ENCODE results near the gene WSCD1.

The WSCD1 gene

DNA sequence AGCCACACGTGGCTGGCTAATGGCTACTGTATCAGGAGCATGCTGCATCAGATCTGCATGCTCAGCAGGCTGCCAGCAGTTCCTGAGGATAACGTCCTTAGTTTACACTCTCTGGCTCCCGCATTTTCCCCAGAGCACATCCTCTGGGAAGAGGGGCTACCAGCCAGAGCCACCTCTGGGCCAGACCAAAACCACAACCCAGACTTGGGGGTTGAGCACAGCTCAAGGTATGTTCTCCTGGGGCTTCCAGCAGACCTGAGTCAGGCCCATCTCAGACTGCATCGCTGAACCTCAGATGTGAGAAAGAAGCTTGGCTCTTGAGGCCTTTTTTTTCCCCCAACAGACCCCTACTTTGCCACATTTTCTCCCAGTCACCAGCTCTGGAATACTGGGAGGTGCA lies 23.7 kb upstream of the WSCD1 start:
- Mint-ChIP-seq H3K4me3 (no peak overlapping the region), H3K36me3 (ENCODE audit: low read depth) (no peaks in the 10 kb centered on the region), H3K9me3 (no peaks in the 10 kb centered on the region), H3K4me1 (ENCODE audit: low read depth) (no peaks in the 10 kb centered on the region), H3K27me3 (peaks cover 2% of the 10 kb centered on the region), H3K27ac (no peak overlapping the region)
- intact Hi-C loops (cut with micrococcal nuclease) = no loop called here

DNA sequence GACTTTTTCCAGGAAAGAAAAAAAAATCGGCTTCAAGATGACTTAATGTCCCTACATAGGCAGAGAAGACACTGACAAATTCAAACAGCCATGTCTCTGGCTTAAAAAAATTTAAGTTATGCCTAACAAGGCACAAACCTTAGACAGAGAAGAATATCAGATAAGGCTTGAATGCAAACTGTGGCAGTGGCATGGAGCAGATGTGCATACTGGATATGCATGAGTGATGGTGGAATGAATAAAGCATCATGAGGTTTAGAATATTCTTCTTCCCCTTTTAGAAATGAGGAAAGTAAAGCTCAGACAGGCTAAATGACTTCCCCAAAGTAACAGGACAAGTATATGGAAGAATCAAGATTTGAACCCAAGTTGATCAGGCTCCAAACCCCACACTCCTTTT lies 23.2 kb upstream of the WSCD1 start:
- Mint-ChIP-seq H3K27ac (no peak overlapping the region), H3K36me3 (ENCODE audit: low read depth) (no peaks in the 10 kb centered on the region), H3K4me3 (no peak overlapping the region), H3K4me1 (ENCODE audit: low read depth) (no peaks in the 10 kb centered on the region), H3K27me3 (peaks cover 2% of the 10 kb centered on the region), H3K9me3 (no peaks in the 10 kb centered on the region)
- intact Hi-C loops (cut with micrococcal nuclease) = no loop called here

DNA sequence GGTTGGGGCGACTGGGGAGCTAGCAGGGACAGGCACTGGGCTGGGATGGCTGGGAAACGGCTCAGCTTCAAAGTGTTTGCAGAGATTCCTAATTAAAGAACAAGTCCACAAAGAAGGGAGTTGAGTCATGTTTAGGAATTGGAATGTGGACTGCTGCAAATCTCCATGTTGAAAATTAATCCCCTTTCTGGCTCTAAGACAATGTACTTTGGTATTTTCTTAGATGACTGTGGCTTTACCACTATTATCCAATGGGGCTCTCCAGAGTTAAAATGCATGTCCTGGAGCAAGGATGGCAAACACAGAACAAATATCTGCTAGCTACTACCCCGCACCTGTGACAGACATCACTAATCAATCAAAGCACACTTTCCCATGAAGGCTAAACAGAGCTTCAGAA lies 22.2 kb upstream of the WSCD1 start:
- Mint-ChIP-seq H3K36me3 (ENCODE audit: low read depth) (no peaks in the 10 kb centered on the region), H3K9me3 (no peaks in the 10 kb centered on the region), H3K27me3 (peaks cover 5% of the 10 kb centered on the region), H3K27ac (no peak overlapping the region), H3K4me1 (ENCODE audit: low read depth) (no peaks in the 10 kb centered on the region), H3K4me3 (no peak overlapping the region)
- intact Hi-C loops (cut with micrococcal nuclease) = no loop called here

GRCh38 chr17:6048486-6048885 lies 21.7 kb upstream of the WSCD1 start:
- no peaks in the 10 kb centered on the region for H3K4me1 Mint-ChIP-seq (ENCODE audit: low read depth)
- H3K4me3 Mint-ChIP-seq = no peak overlapping the region
- peaks cover 5% of the 10 kb centered on the region for H3K27me3 Mint-ChIP-seq
- H3K36me3 Mint-ChIP-seq (ENCODE audit: low read depth) = no peaks in the 10 kb centered on the region
- intact Hi-C loops (cut with micrococcal nuclease) = no loop called here
- no peak overlapping the region for H3K27ac Mint-ChIP-seq
- no peaks in the 10 kb centered on the region for H3K9me3 Mint-ChIP-seq

DNA sequence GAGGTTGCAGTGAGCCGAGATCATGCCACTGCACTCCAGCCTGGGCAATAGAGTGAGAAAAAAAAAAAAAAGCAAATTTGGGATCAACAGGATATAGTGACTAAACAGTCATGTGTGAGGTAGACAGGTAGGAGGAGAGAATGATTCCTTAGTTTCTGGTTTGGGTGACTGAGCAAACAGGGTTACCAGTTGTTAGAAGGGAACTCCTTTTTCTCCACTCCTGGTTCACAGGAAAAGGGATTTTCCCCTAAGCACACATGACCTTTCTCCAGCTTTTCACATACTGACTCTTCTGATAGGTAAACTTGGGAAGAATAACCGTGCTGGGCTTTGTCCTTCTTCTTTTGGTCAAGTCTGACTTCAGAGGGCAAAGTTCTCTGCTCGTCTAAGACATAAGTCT lies 17.3 kb upstream of the WSCD1 start:
- H3K4me1 Mint-ChIP-seq (ENCODE audit: low read depth) = no peaks in the 10 kb centered on the region
- peaks cover 5% of the 10 kb centered on the region for H3K27me3 Mint-ChIP-seq
- no peak overlapping the region for H3K27ac Mint-ChIP-seq
- H3K4me3 Mint-ChIP-seq = no peak overlapping the region
- no peaks in the 10 kb centered on the region for H3K9me3 Mint-ChIP-seq
- no peaks in the 10 kb centered on the region for H3K36me3 Mint-ChIP-seq (ENCODE audit: low read depth)
- intact Hi-C loops (cut with micrococcal nuclease) = no loop called here

DNA sequence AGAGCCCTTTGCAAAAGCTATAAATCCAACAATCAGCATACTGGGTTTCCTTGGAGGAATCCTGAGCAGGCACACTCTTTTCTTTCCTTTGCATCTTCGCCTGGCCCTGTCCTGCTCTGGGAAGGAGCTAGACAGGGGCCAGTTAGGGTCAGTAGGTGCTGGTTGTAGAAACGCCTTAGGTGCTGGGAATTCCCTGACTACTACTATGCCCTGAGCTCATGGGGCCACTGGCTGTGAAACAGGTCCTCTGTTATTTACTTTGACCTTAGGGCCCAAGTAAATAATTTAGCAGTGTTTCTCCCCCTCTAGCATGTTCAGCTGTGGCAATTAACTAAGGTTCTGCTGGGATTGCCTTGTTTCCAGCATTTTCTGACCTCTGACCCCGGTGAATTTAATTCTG lies 15.8 kb upstream of the WSCD1 start:
- no peak overlapping the region for H3K27ac Mint-ChIP-seq
- no peak overlapping the region for H3K4me3 Mint-ChIP-seq
- no peaks in the 10 kb centered on the region for H3K36me3 Mint-ChIP-seq (ENCODE audit: low read depth)
- H3K27me3 Mint-ChIP-seq = peaks cover 5% of the 10 kb centered on the region
- intact Hi-C loops (cut with micrococcal nuclease) = no loop called here
- H3K4me1 Mint-ChIP-seq (ENCODE audit: low read depth) = no peaks in the 10 kb centered on the region
- no peaks in the 10 kb centered on the region for H3K9me3 Mint-ChIP-seq

- Mint-ChIP-seq H3K27ac (no peak overlapping the region), H3K27me3 (peaks cover 3% of the 10 kb centered on the region), H3K4me1 (ENCODE audit: low read depth) (no peaks in the 10 kb centered on the region), H3K9me3 (no peaks in the 10 kb centered on the region), H3K36me3 (ENCODE audit: low read depth) (no peaks in the 10 kb centered on the region), H3K4me3 (no peak overlapping the region)
- intact Hi-C loops (cut with micrococcal nuclease) = no loop called here
Measured at GRCh38 chr17:6056104-6056503, 14.1 kb upstream of the WSCD1 start.

GRCh38 chr17:6057562-6057961 lies 12.6 kb upstream of the WSCD1 start:
- Mint-ChIP-seq H3K4me1 (ENCODE audit: low read depth) (no peaks in the 10 kb centered on the region), H3K27ac (no peak overlapping the region), H3K27me3 (peaks cover 7% of the 10 kb centered on the region), H3K36me3 (ENCODE audit: low read depth) (no peaks in the 10 kb centered on the region), H3K9me3 (no peaks in the 10 kb centered on the region), H3K4me3 (no peak overlapping the region)
- intact Hi-C loops (cut with micrococcal nuclease) = no loop called here

DNA sequence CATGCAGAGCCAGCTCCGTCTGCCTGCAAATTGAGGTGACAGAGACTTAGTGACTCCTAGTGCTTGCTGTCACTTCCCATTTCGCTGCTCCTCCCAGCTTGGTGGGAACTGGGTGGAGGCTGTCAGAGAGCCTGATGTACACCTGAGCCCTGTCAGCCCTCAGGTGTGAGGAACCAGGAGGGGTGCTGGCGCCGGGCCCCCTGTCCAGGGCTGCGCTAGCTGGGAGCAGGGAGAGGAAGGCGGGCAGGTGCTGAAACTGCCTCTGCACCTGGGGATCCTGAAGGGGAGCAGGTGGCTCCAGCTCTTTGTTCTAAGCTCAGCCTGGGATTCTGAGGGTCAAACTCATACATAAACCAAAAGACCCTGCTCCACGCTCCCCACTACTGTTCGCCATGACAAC lies 10.8 kb upstream of the WSCD1 start:
- no peaks in the 10 kb centered on the region for H3K9me3 Mint-ChIP-seq
- no peaks in the 10 kb centered on the region for H3K4me1 Mint-ChIP-seq (ENCODE audit: low read depth)
- peaks cover 12% of the 10 kb centered on the region for H3K27me3 Mint-ChIP-seq
- no peak overlapping the region for H3K4me3 Mint-ChIP-seq
- no peaks in the 10 kb centered on the region for H3K36me3 Mint-ChIP-seq (ENCODE audit: low read depth)
- no peak overlapping the region for H3K27ac Mint-ChIP-seq
- intact Hi-C loops (cut with micrococcal nuclease) = no loop called here

DNA sequence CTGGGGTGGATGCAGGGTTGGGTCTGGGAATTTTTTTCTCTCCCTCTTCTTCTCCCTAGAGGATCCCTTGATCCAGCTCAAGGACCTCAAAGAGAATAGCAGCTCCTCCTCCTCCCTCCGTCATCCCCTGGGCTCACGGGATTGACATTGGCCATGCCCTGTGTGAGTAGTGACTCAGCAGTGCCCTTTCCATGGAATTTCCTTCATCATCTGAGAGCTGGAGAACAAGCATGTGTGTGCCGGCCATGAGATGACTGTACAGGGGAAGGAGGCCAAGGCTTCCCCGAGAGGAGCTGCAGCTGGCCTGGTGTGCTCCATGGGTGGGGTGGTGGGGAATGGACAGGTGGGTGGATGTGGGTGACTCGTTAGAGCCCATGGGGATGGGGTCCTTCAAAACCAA lies 8.9 kb upstream of the WSCD1 start:
- no peak overlapping the region for H3K4me3 Mint-ChIP-seq
- H3K27me3 Mint-ChIP-seq = peaks cover 19% of the 10 kb centered on the region
- intact Hi-C loops (cut with micrococcal nuclease) = no loop called here
- no peaks in the 10 kb centered on the region for H3K9me3 Mint-ChIP-seq
- H3K4me1 Mint-ChIP-seq (ENCODE audit: low read depth) = no peaks in the 10 kb centered on the region
- no peaks in the 10 kb centered on the region for H3K36me3 Mint-ChIP-seq (ENCODE audit: low read depth)
- H3K27ac Mint-ChIP-seq = no peak overlapping the region

DNA sequence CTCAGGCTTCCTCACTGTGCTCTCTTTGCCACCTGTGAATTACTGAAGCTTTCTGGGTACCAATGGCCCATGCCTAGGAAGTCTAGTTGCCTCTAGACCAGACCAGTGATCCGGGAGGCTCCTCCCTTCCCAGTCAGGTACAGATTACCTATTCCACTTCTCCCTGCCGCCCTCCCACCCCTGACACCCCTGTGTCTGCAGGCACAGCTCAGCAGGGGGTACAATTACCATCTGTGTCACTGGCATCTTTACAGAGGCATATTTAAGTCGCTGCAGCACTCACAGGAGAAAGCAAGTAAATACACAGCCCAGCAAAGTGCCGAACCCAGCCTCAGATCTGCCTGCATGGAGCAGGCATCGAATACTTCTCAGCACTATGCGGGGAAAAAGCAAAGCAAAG lies 5.3 kb upstream of the WSCD1 start:
- H3K27me3 Mint-ChIP-seq = peaks cover 53% of the 10 kb centered on the region
- H3K4me3 Mint-ChIP-seq = no peak overlapping the region
- no peak overlapping the region for H3K27ac Mint-ChIP-seq
- H3K9me3 Mint-ChIP-seq = no peaks in the 10 kb centered on the region
- no peaks in the 10 kb centered on the region for H3K36me3 Mint-ChIP-seq (ENCODE audit: low read depth)
- H3K4me1 Mint-ChIP-seq (ENCODE audit: low read depth) = peaks cover 4% of the 10 kb centered on the region
- intact Hi-C loops (cut with micrococcal nuclease) = no loop called here

- Mint-ChIP-seq H3K27me3 (peaks cover 54% of the 10 kb centered on the region), H3K27ac (no peak overlapping the region), H3K4me3 (no peak overlapping the region), H3K4me1 (ENCODE audit: low read depth) (peaks cover 6% of the 10 kb centered on the region), H3K9me3 (no peaks in the 10 kb centered on the region), H3K36me3 (ENCODE audit: low read depth) (no peaks in the 10 kb centered on the region)
- intact Hi-C loops (cut with micrococcal nuclease) = no loop called here
Measured at GRCh38 chr17:6065351-6065750, 4.8 kb upstream of the WSCD1 start.

DNA sequence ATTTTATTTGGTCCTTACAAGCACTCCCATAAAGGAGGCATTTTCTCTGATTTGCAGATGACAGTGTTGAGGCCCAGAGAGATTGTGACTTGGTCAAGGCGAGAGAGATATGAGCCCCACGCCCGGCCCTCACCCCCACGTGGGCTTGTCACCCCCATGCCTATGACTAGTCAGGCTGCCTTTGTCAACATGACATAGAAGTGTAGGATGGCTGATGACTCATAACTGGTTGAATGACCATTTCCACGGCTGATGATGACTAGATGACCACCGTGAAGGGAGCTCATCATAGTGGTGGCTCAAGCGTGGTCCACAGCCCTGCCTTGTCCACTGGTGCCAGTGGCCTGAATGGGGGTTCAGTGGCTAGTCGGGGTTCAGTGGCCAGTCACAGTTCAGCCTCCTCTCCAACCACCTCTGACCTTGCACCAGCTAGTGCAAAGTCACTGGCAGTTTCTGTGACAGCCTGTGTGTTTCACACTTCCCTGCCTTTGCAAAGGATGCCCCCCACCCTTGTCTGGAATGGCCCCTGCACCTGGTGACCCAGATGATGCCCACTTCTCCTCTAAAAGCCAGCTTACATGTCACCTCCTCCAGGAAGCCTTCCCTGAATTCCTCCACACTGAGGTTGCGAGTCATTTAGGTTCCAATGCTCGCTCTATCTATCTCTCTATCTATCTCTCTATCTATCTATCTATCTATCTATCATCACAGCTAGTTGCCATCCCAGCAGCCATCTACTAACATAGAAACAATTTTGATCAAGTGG lies 3.8 kb upstream of the WSCD1 start:
- intact Hi-C loops (cut with micrococcal nuclease) = no loop called here
- H3K36me3 Mint-ChIP-seq (ENCODE audit: low read depth) = no peaks in the 10 kb centered on the region
- H3K9me3 Mint-ChIP-seq = no peaks in the 10 kb centered on the region
- H3K27me3 Mint-ChIP-seq = peaks cover 61% of the 10 kb centered on the region
- H3K4me3 Mint-ChIP-seq = no peak overlapping the region
- no peak overlapping the region for H3K27ac Mint-ChIP-seq
- H3K4me1 Mint-ChIP-seq (ENCODE audit: low read depth) = peaks cover 6% of the 10 kb centered on the region

DNA sequence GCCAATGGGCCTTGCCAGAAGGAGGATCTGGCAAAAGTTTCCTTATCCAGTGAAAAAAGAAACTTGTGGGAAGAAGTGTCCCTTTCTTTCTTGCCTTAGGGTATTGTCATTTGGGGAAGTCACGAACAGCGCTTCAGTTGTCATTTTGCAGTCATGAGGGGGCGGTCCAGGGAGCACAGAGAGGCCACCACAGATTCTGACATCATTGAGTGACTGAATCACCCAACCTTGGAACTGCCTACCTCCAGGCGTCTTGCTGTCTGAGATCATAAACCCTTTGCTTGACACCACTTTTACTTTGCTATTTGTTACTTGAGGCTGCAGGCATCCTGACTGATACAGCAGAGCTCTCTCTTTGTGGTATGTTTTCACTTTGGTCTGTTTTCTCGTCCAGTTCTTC lies 3.1 kb upstream of the WSCD1 start:
- peaks cover 6% of the 10 kb centered on the region for H3K4me1 Mint-ChIP-seq (ENCODE audit: low read depth)
- H3K27ac Mint-ChIP-seq = no peak overlapping the region
- H3K4me3 Mint-ChIP-seq = no peak overlapping the region
- H3K27me3 Mint-ChIP-seq = peaks cover 63% of the 10 kb centered on the region
- no peaks in the 10 kb centered on the region for H3K9me3 Mint-ChIP-seq
- no peaks in the 10 kb centered on the region for H3K36me3 Mint-ChIP-seq (ENCODE audit: low read depth)
- intact Hi-C loops (cut with micrococcal nuclease) = no loop called here

GRCh38 chr17:6070430-6070912 lies 292 bp downstream of the WSCD1 start:
- intact Hi-C loops (cut with micrococcal nuclease) = no loop called here
- Mint-ChIP-seq H3K9me3 (no peaks in the 10 kb centered on the region), H3K4me1 (ENCODE audit: low read depth) (peaks cover 6% of the 10 kb centered on the region), H3K27me3 (peaks cover 69% of the 10 kb centered on the region), H3K36me3 (ENCODE audit: low read depth) (no peaks in the 10 kb centered on the region), H3K27ac (no peak overlapping the region), H3K4me3 (no peak overlapping the region)
